COLO829 (cell line): ENCODE results near the gene TMEM141.
"Not testable (repeated sequence)": the region's sequence is repeated elsewhere in the genome, so short reads cannot be mapped to it uniquely, and the experiment has no call there.

ENCODE experiments used
- DNase-seq: peaks from one replicate; pipeline ENCODE4 v3.0.0; 2012; ENCODE audit warnings: low spot score

Gene TMEM141

GRCh38 chr9:136773386-136774044 lies 17.6 kb upstream of the TMEM141 start:
- DNase-seq: peak; percentile 56

GRCh38 chr9:136774416-136775045 lies 16.6 kb upstream of the TMEM141 start:
- no peak for DNase-seq

DNA sequence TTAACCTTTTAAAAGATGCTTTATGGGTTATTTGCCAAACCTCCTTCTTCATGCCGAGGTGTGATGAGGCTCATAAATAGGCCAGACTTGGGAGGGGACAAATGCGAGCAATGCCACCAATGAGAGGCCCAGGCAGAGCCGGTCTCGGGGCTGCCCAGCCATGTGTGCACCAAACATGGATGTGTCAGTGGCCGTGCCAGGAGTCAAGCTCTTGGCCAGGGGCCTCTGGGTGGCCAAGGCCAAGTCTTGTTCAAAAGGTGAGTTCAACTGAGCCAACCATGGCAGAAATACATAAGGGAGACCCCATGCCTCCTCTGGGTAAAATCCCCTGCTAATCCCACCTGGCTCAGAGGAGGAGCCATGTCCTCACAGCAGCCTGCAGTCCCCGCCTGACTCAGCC lies 16.0 kb upstream of the TMEM141 start:
- no peak for DNase-seq

DNA sequence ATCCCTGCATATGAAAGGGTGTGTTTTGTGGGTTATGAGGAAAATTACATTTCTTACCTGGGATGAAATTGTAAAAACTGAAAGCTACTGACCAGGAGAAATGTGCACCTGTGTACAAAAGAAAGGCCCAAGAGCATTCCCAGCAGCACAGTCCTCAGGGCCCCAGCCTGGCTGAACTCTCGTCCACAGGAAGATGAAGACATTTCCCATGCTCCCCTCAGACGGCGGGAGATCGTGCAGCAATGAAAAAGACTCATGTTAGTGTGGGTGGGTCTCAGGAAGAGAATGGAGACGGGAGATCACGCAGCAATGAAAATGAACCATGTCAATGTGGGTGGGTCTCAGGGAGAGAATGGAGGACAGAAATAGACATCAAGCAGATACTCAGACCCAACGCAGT lies 14.2 kb upstream of the TMEM141 start:
- DNase-seq: no peak

GRCh38 chr9:136777359-136777758 lies 13.8 kb upstream of the TMEM141 start:
- DNase-seq: no peak

DNA sequence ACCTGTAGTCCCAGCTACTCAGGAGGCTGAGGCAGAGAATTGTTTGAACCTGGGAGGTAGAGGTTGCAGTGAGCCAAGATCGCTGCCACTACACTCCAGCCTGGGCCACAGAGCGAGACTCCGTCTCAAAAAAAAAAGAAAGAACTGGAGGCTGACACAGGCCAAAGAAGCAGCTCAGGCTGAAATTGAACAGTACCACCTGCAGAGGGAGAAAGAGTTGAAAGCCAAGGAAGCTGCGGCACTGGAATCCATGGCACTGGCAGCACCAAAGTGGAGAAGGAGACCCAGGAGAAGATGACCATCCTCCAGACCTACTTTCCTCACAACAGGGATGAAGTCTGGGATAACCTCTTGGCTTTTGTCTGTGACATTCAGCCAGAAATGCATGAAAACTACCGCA lies 11.3 kb upstream of the TMEM141 start:
- no peak for DNase-seq

GRCh38 chr9:136782452-136782851 lies 8.7 kb upstream of the TMEM141 start:
- DNase-seq: no peak

- no peak for DNase-seq
These were observed 6.7 kb upstream of the TMEM141 start for GRCh38 chr9:136784249-136784996.

DNA sequence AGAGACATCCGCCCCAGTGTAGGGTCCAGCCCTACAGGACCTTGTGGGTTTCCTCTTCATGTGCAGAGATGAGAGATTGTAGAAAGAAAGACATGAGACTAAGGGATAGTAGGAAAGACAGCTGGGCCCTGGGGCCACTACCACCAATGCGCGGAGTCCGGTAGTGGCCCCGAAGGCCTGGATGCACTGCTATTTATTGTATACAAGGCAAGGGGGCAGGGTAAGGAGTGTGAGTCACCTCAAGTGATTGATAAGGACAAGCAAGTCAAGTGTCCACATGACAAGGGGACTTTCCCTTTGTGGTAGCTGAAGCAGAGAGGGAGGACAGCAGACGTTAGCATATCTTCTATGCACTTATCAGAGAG lies 6.2 kb upstream of the TMEM141 start:
- DNase-seq: no peak

GRCh38 chr9:136785565-136786355 lies 5.4 kb upstream of the TMEM141 start:
- not testable (repeated sequence) for DNase-seq

- DNase-seq: no peak
These were observed 4.7 kb upstream of the TMEM141 start for GRCh38 chr9:136786451-136786850.

GRCh38 chr9:136786983-136787382 lies 4.2 kb upstream of the TMEM141 start:
- not testable (repeated sequence) for DNase-seq

- DNase-seq: peak; percentile 69
These were observed 3.3 kb upstream of the TMEM141 start for GRCh38 chr9:136787690-136788400.

- not testable (repeated sequence) for DNase-seq
These were observed 2.3 kb upstream of the TMEM141 start for GRCh38 chr9:136788644-136789522.

- DNase-seq: no peak
These were observed 1.6 kb upstream of the TMEM141 start for GRCh38 chr9:136789523-136789937.

DNA sequence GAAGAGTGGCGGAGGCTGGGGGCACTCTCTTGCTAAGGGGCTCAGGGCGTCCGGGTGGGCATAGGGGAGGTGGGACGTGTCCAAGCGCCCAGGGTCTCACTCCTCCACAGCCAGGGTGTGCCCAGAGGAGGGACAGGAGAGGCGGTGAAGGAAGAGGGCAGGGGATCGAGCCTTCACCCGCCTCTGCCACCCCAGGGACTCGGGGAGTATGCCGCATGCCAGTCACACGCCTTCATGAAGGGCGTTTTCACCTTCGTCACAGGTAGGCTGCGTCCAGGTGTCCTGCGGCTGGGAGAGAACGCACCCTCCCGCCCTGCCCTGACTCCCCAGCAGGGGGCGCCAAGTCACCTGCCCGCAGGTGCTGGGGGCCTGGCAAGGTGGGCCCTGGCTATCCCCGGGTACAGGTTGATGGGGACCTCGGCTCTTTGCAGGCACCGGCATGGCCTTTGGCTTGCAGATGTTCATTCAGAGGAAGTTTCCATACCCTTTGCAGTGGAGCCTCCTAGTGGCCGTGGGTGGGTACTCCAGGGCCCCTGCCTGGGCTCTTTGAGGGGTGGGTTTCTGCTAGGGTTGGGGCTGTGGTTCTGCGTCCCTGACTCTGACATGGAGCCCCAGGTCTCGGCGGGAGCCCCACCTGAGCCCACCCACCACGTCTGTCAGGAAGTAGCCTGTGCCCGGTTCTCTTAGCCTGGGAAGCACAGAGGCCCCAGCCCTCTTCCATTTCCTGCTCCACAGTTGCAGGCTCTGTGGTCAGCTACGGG lies 552 bp downstream of the TMEM141 start:
- DNase-seq: peak; percentile 42

- DNase-seq: no peak
These were observed 1.4 kb downstream of the TMEM141 start for GRCh38 chr9:136792321-136793085.

DNA sequence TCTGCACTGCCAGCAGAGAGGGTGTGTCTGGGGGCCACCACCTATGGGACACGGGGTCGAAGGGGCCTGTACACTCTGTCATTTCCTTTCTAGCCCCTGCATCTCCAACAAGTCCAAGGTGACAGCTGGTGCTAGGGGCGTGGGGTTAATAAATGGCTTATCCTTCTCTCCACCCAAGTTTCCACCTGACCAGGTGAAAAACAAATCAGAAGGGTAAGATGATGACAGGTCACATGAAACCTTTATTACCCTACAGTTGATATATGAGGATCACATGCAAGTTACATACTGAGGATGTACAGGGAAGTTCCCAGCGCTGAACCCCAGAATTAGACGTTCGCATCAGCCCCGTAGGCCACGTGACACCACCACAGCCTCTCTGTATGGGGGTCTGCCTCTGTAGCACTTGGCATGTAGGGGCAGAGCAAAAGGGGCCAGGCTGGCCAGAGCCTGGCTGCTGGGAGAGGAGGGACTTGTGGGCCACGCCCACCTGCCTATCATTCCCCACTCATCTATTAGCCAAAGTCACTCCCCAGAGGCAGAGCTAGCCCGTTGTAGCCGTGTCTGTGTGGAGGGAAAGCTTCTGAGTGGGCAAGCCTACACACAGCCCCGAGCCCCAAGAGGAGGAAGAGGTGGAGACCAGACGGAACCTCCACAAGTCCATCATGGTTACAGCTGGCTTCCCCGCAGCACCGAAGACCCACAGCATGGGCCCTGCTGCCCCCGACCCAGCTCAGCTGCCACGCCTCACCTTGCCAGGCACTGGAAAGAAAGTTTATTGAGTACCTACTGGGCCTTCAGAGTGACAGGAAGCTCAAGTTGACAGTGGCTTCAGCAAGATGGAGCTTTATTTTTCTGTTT lies 2.2 kb downstream of the TMEM141 start:
- DNase-seq: no peak
